GM23248 (cell line): ENCODE results near the gene AKAP12. TPM values are rescaled to one million over a fixed set of nuclear protein-coding genes. Genes with fewer than 3 reads are reported as not detected.

Experiments used
- DNase-seq: peaks from one replicate; pipeline ENCODE4 v3.0.0-alpha.2; 2015
- H2AFZ ChIP-seq: fragments of 200-600 bp; sonication (generic); 2 replicates; pipeline ENCODE4 v1.6.1; 2016; ENCODE audit warnings: antibody characterized with exemption
- H3F3A ChIP-seq: fragments of 200-600 bp; sonication (generic); 2 replicates; pipeline ENCODE4 v1.6.1; 2016; ENCODE audit warnings: mild to moderate bottlenecking, antibody characterized with exemption, mixed run types; ENCODE audit not compliant: insufficient read depth
- H3K27ac ChIP-seq: fragments of 200-600 bp; sonication (generic); 2 replicates; pipeline ENCODE4 v1.5.1; 2016; ENCODE audit warnings: mild to moderate bottlenecking
- H3K27me3 ChIP-seq: fragments of 200-600 bp; sonication (generic); replicated peaks from 2 replicates; pipeline ENCODE4 v1.6.1; 2016; ENCODE audit warnings: mild to moderate bottlenecking; ENCODE audit not compliant: insufficient read depth
- H3K36me3 ChIP-seq: fragments of 200-600 bp; sonication (generic); 2 replicates; pipeline ENCODE4 v1.6.1; 2016; ENCODE audit warnings: low read depth, mild to moderate bottlenecking
- H3K4me1 ChIP-seq: fragments of 200-600 bp; sonication (generic); 2 replicates; pipeline ENCODE4 v1.6.1; 2016; ENCODE audit warnings: mild to moderate bottlenecking; ENCODE audit not compliant: insufficient read depth
- H3K4me2 ChIP-seq: fragments of 200-600 bp; sonication (generic); one replicate; pipeline ENCODE4 v1.6.1; 2016; ENCODE audit warnings: mild to moderate bottlenecking; ENCODE audit not compliant: unreplicated experiment
- H3K4me3 ChIP-seq: fragments of 200-600 bp; sonication (generic); 2 replicates; pipeline ENCODE4 v1.5.1; 2016; ENCODE audit warnings: mild to moderate bottlenecking
- H3K79me2 ChIP-seq: fragments of 200-600 bp; sonication (generic); 2 replicates; pipeline ENCODE4 v1.6.1; 2016; ENCODE audit warnings: mild to moderate bottlenecking; ENCODE audit not compliant: insufficient read depth
- H3K9ac ChIP-seq: fragments of 200-600 bp; sonication (generic); 2 replicates; pipeline ENCODE4 v1.6.1; 2016; ENCODE audit warnings: mild to moderate bottlenecking
- H3K9me2 ChIP-seq: fragments of 200-600 bp; sonication (generic); 2 replicates; pipeline ENCODE4 v1.6.1; 2016; ENCODE audit warnings: mixed run types, mild to moderate bottlenecking, moderate library complexity; ENCODE audit not compliant: insufficient read depth
- H3K9me3 ChIP-seq: fragments of 200-600 bp; sonication (generic); one replicate; pipeline ENCODE4 v1.6.1; 2017; ENCODE audit warnings: low read depth
- H4K20me1 ChIP-seq: fragments of 200-600 bp; sonication (generic); 2 replicates; pipeline ENCODE4 v1.6.0; 2016; ENCODE audit not compliant: insufficient read depth
- EZH2 ChIP-seq: fragments of 200-600 bp; sonication (generic); IDR thresholded peaks from 2 replicates; pipeline ENCODE4 v1.6.1; 2018; ENCODE audit warnings: antibody characterized with exemption, mild to moderate bottlenecking; ENCODE audit not compliant: insufficient read depth, poor library complexity, severe bottlenecking
- EZH2phosphoT487 ChIP-seq: fragments of 200-600 bp; sonication (generic); IDR thresholded peaks from 2 replicates; pipeline ENCODE4 v1.6.1; 2018; ENCODE audit warnings: antibody characterized with exemption, moderate library complexity, mild to moderate bottlenecking, low read depth; ENCODE audit not compliant: insufficient read depth
- WGBS, 2 experiments: methylation state at CpG; one replicate each; pipeline ENCODE4 v1.1.6; 2015 to 2017; ENCODE audit warnings: low lambda C conversion rate in 2 of 2, low coverage in 1 of 2; ENCODE audit errors: missing lambda C conversion rate in 2 of 2; 5-methylcytosine and 5-hydroxymethylcytosine counted together
- in situ Hi-C: fragments of 300-500 bp; cut with MboI; formaldehyde crosslinking; loops from 2 replicates; pipeline ENCODE4 v1.15.0; 2020
- polyA plus RNA-seq: library from polyadenylated mRNA; unstranded; fragments of >200 nt; fragmentation: Nextera tagmentation; extraction: Ambion mirVana; gene quantifications from 2 replicates; pipeline ENCODE4 v1.2.1, GENCODE V29; 2016
- total RNA-seq: library from RNA; depleted of rRNA; stranded (reverse); fragments of >200 nt; shearing (Covaris generic); gene quantifications from 2 replicates; pipeline ENCODE4 v1.2.3, GENCODE V29; 2014

The AKAP12 gene
- total and polyA plus RNA-seq, 2 experiments from 2014 or later = 15.7 to 24.6 TPM

- Histone ChIP-seq H3K9me2 (no peaks in the 10 kb centered on the region), H3K27ac (no peak overlapping the region), H3F3A (peaks cover 8% of the 10 kb centered on the region; the same call in 1 of the 2 replicates), H3K36me3 (no peaks in the 10 kb centered on the region), H3K4me1 (no peaks in the 10 kb centered on the region), H3K9me3 (no peaks in the 10 kb centered on the region), H3K79me2 (no peaks in the 10 kb centered on the region), H2AFZ (no peak overlapping the region), H3K4me2 (no peak overlapping the region), H3K27me3 (no peaks in the 10 kb centered on the region), H3K9ac (no peak overlapping the region), H3K4me3 (no peak overlapping the region), H4K20me1 (no peaks in the 10 kb centered on the region)
- no peak for DNase-seq
- in situ Hi-C loops = no loop called here
- TF ChIP-seq EZH2phosphoT487 = no peak
- TF ChIP-seq EZH2 = no peak
- 85 to 88% methylated on average over 5 of the region's 5 CpGs for WGBS, 2 experiments
These were observed 3.7 kb downstream of the AKAP12 start for GRCh38 chr6:151243481-151243880.

GRCh38 chr6:151247490-151247889, 7.7 kb downstream of the AKAP12 start:
- no peaks in the 10 kb centered on the region for H4K20me1 ChIP-seq
- in situ Hi-C loops = no loop called here
- no peak for DNase-seq
- H3K27me3 ChIP-seq = no peaks in the 10 kb centered on the region
- H2AFZ ChIP-seq = no peak overlapping the region
- no peaks in the 10 kb centered on the region for H3K9me2 ChIP-seq
- WGBS, 2 experiments = 65 to 75% methylated on average over 6 of the region's 6 CpGs
- no peak overlapping the region for H3K27ac ChIP-seq
- no peaks in the 10 kb centered on the region for H3K79me2 ChIP-seq
- no peak for TF ChIP-seq EZH2
- no peak for TF ChIP-seq EZH2phosphoT487
- no peaks in the 10 kb centered on the region for H3K4me1 ChIP-seq
- no peak overlapping the region for H3K4me3 ChIP-seq
- H3K4me2 ChIP-seq = no peak overlapping the region
- H3K9ac ChIP-seq = no peak overlapping the region
- no peaks in the 10 kb centered on the region for H3K9me3 ChIP-seq
- H3F3A ChIP-seq = no peaks in the 10 kb centered on the region
- no peaks in the 10 kb centered on the region for H3K36me3 ChIP-seq

- in situ Hi-C loops = no loop called here
- Histone ChIP-seq H3F3A (no peaks in the 10 kb centered on the region), H3K4me1 (no peaks in the 10 kb centered on the region), H3K4me3 (no peak overlapping the region), H3K9me3 (no peaks in the 10 kb centered on the region), H3K9me2 (no peaks in the 10 kb centered on the region), H3K79me2 (no peaks in the 10 kb centered on the region), H3K9ac (no peak overlapping the region), H3K27me3 (no peaks in the 10 kb centered on the region), H2AFZ (no peak overlapping the region), H3K36me3 (no peaks in the 10 kb centered on the region), H3K4me2 (no peak overlapping the region), H3K27ac (no peak overlapping the region), H4K20me1 (no peaks in the 10 kb centered on the region)
- 92 to 99% methylated on average over 3 of the region's 3 CpGs for WGBS, 2 experiments
- no peak for DNase-seq
- TF ChIP-seq EZH2 = no peak
These were observed 8.5 kb downstream of the AKAP12 start for GRCh38 chr6:151248295-151248694.

GRCh38 chr6:151252634-151253033, 12.9 kb downstream of the AKAP12 start:
- TF ChIP-seq EZH2phosphoT487 (no peak), EZH2 (no peak)
- no peaks in the 10 kb centered on the region for H4K20me1 ChIP-seq
- no peak overlapping the region for H3K9ac ChIP-seq
- no peaks in the 10 kb centered on the region for H3K79me2 ChIP-seq
- WGBS, 2 experiments = 92% methylated on average over 6 of the region's 6 CpGs
- H3K27me3 ChIP-seq = no peaks in the 10 kb centered on the region
- H3K9me3 ChIP-seq = no peaks in the 10 kb centered on the region
- in situ Hi-C loops = no loop called here
- H2AFZ ChIP-seq = no peak overlapping the region
- H3K27ac ChIP-seq = no peak overlapping the region
- DNase-seq = no peak
- no peak overlapping the region for H3K4me2 ChIP-seq
- H3K4me1 ChIP-seq = 0 out of 2 replicates have a peak, but pooled peaks cover 3% of the 10 kb centered on the region
- no peaks in the 10 kb centered on the region for H3F3A ChIP-seq
- no peak overlapping the region for H3K4me3 ChIP-seq
- H3K9me2 ChIP-seq = no peaks in the 10 kb centered on the region
- no peaks in the 10 kb centered on the region for H3K36me3 ChIP-seq
